ENCODE data around the gene CALD1.

- TF ChIP-seq POLR2A (IDR thresholded peaks at IDR 0.05; ENCODE audit: low read length) (no peak), GATA1 (IDR thresholded peaks at IDR 0.05; ENCODE audit: low read depth, low read length) (no peak)
These were observed 206.5 kb downstream of the CALD1 start for GRCh38 chr7:134985894-134986362.
